Hepatocyte (in vitro differentiated cells): ENCODE measurements around the gene SLC23A2.

Experiments
- EZH2 ChIP-seq: fragments of 200-600 bp; sonication (generic); IDR thresholded peaks from 2 replicates; pipeline ENCODE4 v1.6.1; 2016; ENCODE audit warnings: antibody characterized with exemption, mild to moderate bottlenecking, borderline replicate concordance
- TF ChIP-seq, protein P1 (sequence below): fragments of 200-600 bp; sonication (generic); IDR thresholded peaks from 2 replicates; pipeline ENCODE4 v1.5.1; 2016; ENCODE audit warnings: antibody characterized with exemption, mild to moderate bottlenecking; ENCODE audit not compliant: poor library complexity

DNA sequence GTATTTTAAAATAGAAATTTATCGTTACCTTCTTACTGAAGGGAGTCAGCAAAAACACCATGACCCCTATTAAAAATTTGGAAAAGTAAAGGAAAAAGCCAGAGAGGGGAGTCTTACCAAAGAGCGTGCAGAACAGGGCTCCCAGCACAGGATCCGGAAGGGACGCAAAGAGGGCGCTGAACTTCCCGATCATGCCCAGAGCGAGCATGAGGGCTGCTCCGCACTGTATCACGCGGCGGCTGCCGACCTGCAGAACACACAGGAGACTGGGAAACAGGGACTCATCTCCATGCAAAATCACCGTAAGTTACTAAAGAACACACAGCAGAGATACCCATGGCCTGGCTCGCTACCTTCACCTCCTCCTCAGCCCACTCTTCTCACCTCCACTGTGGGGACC is 138.6 kb downstream of the SLC23A2 start:
- TF ChIP-seq, protein P1, sequence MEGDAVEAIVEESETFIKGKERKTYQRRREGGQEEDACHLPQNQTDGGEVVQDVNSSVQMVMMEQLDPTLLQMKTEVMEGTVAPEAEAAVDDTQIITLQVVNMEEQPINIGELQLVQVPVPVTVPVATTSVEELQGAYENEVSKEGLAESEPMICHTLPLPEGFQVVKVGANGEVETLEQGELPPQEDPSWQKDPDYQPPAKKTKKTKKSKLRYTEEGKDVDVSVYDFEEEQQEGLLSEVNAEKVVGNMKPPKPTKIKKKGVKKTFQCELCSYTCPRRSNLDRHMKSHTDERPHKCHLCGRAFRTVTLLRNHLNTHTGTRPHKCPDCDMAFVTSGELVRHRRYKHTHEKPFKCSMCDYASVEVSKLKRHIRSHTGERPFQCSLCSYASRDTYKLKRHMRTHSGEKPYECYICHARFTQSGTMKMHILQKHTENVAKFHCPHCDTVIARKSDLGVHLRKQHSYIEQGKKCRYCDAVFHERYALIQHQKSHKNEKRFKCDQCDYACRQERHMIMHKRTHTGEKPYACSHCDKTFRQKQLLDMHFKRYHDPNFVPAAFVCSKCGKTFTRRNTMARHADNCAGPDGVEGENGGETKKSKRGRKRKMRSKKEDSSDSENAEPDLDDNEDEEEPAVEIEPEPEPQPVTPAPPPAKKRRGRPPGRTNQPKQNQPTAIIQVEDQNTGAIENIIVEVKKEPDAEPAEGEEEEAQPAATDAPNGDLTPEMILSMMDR: no peak
- TF ChIP-seq EZH2: no peak
